GM21360 (cell line): Measurements from ENCODE around the gene TNS1.

Experiments
- ATAC-seq: cut with Tn5 transposase; IDR thresholded peaks from one replicate; pipeline ENCODE4 v1.9.1; 2021; ENCODE audit warnings: mild to moderate bottlenecking, moderate library complexity; ENCODE audit not compliant: unreplicated experiment

The TNS1 gene

GRCh38 chr2:217919204-217919603 lies 83.6 kb downstream of the TNS1 start:
- no peak for ATAC-seq

GRCh38 chr2:217918308-217919024 lies 84.3 kb downstream of the TNS1 start:
- ATAC-seq, result no peak

GRCh38 chr2:217916504-217917254 lies 86.1 kb downstream of the TNS1 start:
- ATAC-seq, result no peak

GRCh38 chr2:217915706-217916105 lies 87.1 kb downstream of the TNS1 start:
- no peak for ATAC-seq

- no peak for ATAC-seq
Measured at GRCh38 chr2:217914878-217915277, 87.9 kb downstream of the TNS1 start.

- no peak for ATAC-seq
Measured at GRCh38 chr2:217914078-217914477, 88.7 kb downstream of the TNS1 start.

- ATAC-seq, result no peak
Measured at GRCh38 chr2:217913436-217913835, 89.4 kb downstream of the TNS1 start.

- no peak for ATAC-seq
Measured at GRCh38 chr2:217912098-217913024, 90.4 kb downstream of the TNS1 start.

- ATAC-seq, result no peak
Measured at GRCh38 chr2:217911283-217912097, 91.3 kb downstream of the TNS1 start.

GRCh38 chr2:217910875-217911212 lies 92.0 kb downstream of the TNS1 start:
- no peak for ATAC-seq

- ATAC-seq, result no peak
Measured at GRCh38 chr2:217909156-217909820, 93.5 kb downstream of the TNS1 start.

- ATAC-seq, result no peak
Measured at GRCh38 chr2:217908544-217908943, 94.3 kb downstream of the TNS1 start.

GRCh38 chr2:217907266-217907665 lies 95.5 kb downstream of the TNS1 start:
- ATAC-seq, result no peak

GRCh38 chr2:217906798-217907197 lies 96.0 kb downstream of the TNS1 start:
- no peak for ATAC-seq

GRCh38 chr2:217905896-217906295 lies 96.9 kb downstream of the TNS1 start:
- ATAC-seq, result no peak

GRCh38 chr2:217905395-217905794 lies 97.4 kb downstream of the TNS1 start:
- no peak for ATAC-seq

GRCh38 chr2:217904614-217904965 lies 98.2 kb downstream of the TNS1 start:
- no peak for ATAC-seq

GRCh38 chr2:217903859-217904613 lies 98.8 kb downstream of the TNS1 start:
- ATAC-seq, result no peak

GRCh38 chr2:217903142-217903858 lies 99.5 kb downstream of the TNS1 start:
- ATAC-seq, result no peak
